AG04450 (cell line): ENCODE data around the gene ADORA1. TPM values are rescaled to one million over a fixed set of nuclear protein-coding genes. Genes with fewer than 3 reads are reported as not detected.

ENCODE experiments used
- CTCF ChIA-PET: fragments of 300-600, 350-600 bp; formaldehyde crosslinking; extraction: SDS; loops from one replicate; lab custom pipeline; 2022; ENCODE audit warnings: antibody characterized with exemption, inconsistent platforms; lab: Charles Lee
- POLR2A ChIA-PET: fragments of 350-600 bp; formaldehyde crosslinking; extraction: SDS; loops from one replicate; lab custom pipeline; 2021; ENCODE audit warnings: antibody characterized with exemption, inconsistent platforms; lab: Yijun Ruan, JAX
- DNase-seq: peaks from one replicate; pipeline ENCODE4 v3.0.0-alpha.2; 2011; ENCODE audit warnings: low read depth, low spot score
- H3K27ac ChIP-seq: one replicate; pipeline ENCODE4 v1.5.1; 2012; ENCODE audit warnings: low read depth, low read length, control low read depth
- H3K27me3 ChIP-seq: one replicate; pipeline ENCODE4 v1.6.0; 2012; ENCODE audit warnings: low read length; ENCODE audit not compliant: control insufficient read depth, insufficient read depth
- H3K4me3 ChIP-seq: 2 replicates; pipeline ENCODE4 v1.5.1; 2011; ENCODE audit warnings: mild to moderate bottlenecking, low read depth, low read length, control low read depth
- H3K9me3 ChIP-seq: 2 replicates; pipeline ENCODE4 v1.5.1; 2012; ENCODE audit warnings: low read length; ENCODE audit not compliant: control insufficient read depth, insufficient read depth
- polyA plus RNA-seq: library from polyadenylated mRNA; depleted of rRNA; stranded (reverse); fragments of >200 nt; gene quantifications from 2 replicates; pipeline ENCODE4 v1.2.3, GENCODE V29; 2011
- TF ChIP-seq, protein P1 (sequence below): IDR thresholded peaks from 2 replicates; pipeline ENCODE4 v1.5.1; 2011; ENCODE audit warnings: low read depth, low read length, control low read depth, inconsistent platforms

ADORA1 gene
- polyA plus RNA-seq, 1 experiment, result 1.7 TPM

DNA sequence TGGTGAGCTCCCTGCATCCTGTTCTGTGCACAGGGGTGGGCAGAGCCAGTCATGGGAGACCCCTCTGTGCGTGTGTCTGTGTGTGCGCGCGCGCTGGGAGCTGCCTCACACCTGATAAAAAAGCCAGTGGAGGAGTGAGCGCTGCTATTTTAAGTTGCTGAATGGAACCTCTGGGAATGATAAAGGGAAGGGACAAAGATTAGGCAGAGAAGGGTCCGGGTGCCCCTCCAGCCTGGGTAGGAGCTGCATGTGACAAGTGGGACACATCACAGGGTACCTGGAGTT, 847 bp downstream of the ADORA1 start:
- H3K27me3 ChIP-seq, result peaks cover 53% of the 10 kb centered on the region
- peak overlapping the region; percentile 55 for H3K4me3 ChIP-seq
- CTCF ChIA-PET, result interaction anchor here (0.7 to 3.5 kb wide), 10 partner anchors 11 to 145 kb away, joined by 3 to 24 read pairs (median 6); partner anchors contain the start of gene PPFIA4
- H3K9me3 ChIP-seq, result no peaks in the 10 kb centered on the region; the same call in 1 of the 2 replicates
- no peak for DNase-seq
- POLR2A ChIA-PET, result interaction anchor here (1.1 kb wide), 1 partner anchor 121 kb away, joined by 3 read pairs; the partner anchor contains the start of gene TMEM183A
- no peak overlapping the region for H3K27ac ChIP-seq
- TF ChIP-seq, protein P1, sequence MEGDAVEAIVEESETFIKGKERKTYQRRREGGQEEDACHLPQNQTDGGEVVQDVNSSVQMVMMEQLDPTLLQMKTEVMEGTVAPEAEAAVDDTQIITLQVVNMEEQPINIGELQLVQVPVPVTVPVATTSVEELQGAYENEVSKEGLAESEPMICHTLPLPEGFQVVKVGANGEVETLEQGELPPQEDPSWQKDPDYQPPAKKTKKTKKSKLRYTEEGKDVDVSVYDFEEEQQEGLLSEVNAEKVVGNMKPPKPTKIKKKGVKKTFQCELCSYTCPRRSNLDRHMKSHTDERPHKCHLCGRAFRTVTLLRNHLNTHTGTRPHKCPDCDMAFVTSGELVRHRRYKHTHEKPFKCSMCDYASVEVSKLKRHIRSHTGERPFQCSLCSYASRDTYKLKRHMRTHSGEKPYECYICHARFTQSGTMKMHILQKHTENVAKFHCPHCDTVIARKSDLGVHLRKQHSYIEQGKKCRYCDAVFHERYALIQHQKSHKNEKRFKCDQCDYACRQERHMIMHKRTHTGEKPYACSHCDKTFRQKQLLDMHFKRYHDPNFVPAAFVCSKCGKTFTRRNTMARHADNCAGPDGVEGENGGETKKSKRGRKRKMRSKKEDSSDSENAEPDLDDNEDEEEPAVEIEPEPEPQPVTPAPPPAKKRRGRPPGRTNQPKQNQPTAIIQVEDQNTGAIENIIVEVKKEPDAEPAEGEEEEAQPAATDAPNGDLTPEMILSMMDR, result no peak

DNA sequence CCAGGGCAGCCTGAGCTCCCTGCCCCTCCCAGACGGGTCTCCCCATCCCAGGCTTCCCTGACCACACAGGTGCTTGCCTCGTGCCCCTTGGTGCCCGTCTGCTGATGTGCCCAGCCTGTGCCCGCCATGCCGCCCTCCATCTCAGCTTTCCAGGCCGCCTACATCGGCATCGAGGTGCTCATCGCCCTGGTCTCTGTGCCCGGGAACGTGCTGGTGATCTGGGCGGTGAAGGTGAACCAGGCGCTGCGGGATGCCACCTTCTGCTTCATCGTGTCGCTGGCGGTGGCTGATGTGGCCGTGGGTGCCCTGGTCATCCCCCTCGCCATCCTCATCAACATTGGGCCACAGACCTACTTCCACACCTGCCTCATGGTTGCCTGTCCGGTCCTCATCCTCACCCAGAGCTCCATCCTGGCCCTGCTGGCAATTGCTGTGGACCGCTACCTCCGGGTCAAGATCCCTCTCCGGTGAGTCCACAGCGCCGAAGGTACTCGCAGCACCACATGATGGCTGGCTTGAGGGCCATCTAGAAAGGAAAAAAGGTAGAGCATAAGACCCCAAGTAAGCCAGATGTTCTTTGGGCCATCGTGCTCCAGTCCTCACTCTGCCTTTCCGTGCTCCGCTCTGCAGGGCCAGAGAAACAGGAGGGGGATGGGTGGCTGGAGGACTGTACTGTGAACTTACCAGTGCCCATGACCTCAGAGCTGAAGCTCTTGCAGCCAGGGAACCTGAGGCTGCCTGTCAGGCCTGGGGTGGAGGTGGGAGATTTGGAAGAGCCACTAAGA, 1.4 kb downstream of the ADORA1 start:
- DNase-seq, result no peak
- no peak overlapping the region for H3K27ac ChIP-seq
- no peaks in the 10 kb centered on the region; the same call in 1 of the 2 replicates for H3K9me3 ChIP-seq
- ChIA-PET POLR2A (interaction anchor here (1.1 kb wide), 1 partner anchor 122 kb away, joined by 3 read pairs; the partner anchor contains the start of gene TMEM183A), CTCF (interaction anchor here (0.7 to 3.5 kb wide), 10 partner anchors 11 to 144 kb away, joined by 3 to 24 read pairs (median 6); partner anchors contain the start of gene PPFIA4)
- H3K4me3 ChIP-seq, result peak overlapping the region; percentile 55; the same call in 1 of the 2 replicates
- TF ChIP-seq, protein P1, result no peak
- peaks cover 48% of the 10 kb centered on the region for H3K27me3 ChIP-seq

DNA sequence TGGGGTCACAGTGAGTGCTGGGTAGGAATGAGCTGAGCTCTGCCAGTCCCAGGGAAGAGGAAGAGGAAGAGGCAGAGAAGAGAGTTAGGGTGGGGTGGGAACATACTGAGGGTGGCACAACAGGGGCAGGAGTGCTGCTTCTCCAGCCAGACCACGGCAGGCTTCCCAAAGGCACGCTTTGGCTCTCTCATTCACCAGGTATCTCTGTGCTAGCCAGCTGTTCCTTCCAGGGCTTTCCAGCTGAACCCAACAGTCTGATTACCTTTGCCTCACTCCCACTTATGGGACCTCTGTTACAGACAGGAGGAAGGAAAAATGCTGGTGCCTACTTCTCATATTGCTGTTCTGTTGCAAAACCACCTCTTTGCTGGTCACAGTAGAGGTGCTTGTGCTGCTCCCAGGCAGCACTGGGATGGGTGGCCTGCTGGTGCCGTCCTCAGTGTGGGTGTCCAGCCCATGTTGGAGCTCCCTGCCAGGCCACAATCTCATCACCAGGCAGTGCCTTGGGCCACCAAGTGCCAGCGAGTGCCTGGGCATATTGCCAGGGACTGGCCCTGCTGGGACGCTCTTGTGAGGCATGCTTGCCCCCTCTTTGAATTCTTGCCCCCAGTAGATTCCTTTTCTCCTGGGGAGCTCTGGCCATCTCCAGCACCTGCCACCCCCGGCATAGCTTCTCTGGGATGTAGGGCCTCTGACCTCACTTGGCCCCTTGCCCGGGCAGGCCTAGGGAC, 2.1 kb downstream of the ADORA1 start:
- Histone ChIP-seq H3K9me3 (no peaks in the 10 kb centered on the region; the same call in 1 of the 2 replicates), H3K27ac (no peak overlapping the region), H3K4me3 (no peak overlapping the region), H3K27me3 (peaks cover 40% of the 10 kb centered on the region)
- TF ChIP-seq, protein P1, result no peak
- ChIA-PET CTCF (interaction anchor here (1.2 to 2.1 kb wide), 2 partner anchors 21 to 138 kb away, joined by 5 read pairs; no protein-coding TSS in a partner anchor), POLR2A (no interaction called here)
- DNase-seq, result no peak

GRCh38 chr1:203130358-203130985, 2.9 kb downstream of the ADORA1 start:
- no peak for DNase-seq
- ChIA-PET CTCF (interaction anchor here (0.8 to 1.2 kb wide), 2 partner anchors 137 to 138 kb away, joined by 3 to 5 read pairs; no protein-coding TSS in a partner anchor), POLR2A (no interaction called here)
- Histone ChIP-seq H3K9me3 (no peaks in the 10 kb centered on the region; the same call in 1 of the 2 replicates), H3K4me3 (no peak overlapping the region), H3K27ac (no peak overlapping the region), H3K27me3 (peaks cover 34% of the 10 kb centered on the region)
- TF ChIP-seq, protein P1, result no peak
